NK-92 (cell line): Measurements from ENCODE around the gene SLC5A10.
"Not testable (repeated sequence)": the region's sequence is repeated elsewhere in the genome, so short reads cannot be mapped to it uniquely, and the experiment has no call there.

Experiments
- DNase-seq: peaks from one replicate; lab custom pipeline; 2025; ENCODE audit not compliant: unreplicated experiment; lab: John Stamatoyannopoulos, UW

Gene SLC5A10

GRCh38 chr17:19017401-19017800 lies 65.4 kb downstream of the SLC5A10 start:
- DNase-seq = no peak

DNA sequence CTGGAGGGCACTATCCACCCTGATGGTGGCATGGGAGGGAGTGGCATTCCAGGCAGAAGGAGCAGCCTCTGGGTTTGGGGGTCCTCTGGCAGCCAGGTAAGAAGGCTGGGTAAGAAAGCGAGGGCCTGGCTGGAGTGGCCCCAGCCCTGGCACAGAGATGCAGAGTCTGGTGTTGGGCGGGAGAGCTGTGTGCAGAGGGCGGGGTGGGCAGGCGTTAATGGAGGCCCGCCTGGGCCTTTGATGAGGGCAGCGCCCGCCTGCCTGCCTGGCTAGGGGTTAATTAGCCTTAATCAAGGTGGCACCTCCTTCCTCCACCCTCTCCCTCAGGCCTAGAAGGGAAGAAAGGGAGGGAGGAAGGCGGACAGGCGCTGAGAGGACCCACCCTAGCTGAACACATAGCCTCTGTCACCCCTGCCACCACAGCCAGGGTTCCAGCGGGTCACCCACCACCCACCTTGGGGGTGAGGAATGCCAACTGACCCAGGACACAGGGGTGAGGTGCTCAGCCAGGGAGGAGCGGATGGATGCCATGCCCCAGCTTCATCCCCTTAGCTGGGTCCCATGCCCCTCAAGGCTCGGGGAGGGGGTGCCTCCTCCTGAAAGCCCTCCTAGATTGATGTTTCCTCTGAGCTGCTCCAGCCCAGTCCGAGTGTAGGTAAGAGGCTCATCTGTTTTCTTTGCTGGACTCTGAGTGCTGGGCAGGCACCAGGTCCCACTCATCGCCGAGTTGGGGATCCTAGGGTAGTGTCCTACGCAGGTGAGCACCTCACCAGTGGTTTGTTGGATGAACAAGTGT lies 66.0 kb downstream of the SLC5A10 start:
- DNase-seq = no peak

DNA sequence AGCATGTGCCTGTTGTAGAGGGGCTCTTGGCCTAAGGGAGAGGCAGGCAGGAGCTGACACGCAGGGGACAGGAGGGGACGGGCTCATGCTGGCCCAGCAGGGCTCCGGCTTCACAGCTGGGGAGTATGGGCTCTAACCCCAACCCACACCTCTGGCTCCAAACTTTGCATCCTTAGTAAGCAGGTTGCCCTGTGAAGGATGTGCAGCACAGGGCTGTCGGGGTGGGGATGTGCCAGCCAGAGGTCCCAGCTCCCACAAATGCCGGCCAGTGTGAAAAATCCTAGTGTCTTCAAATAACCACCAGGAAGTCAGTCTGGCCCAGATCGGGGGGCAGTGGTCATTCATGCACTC lies 66.6 kb downstream of the SLC5A10 start:
- no peak for DNase-seq

GRCh38 chr17:19019041-19019941 lies 67.3 kb downstream of the SLC5A10 start:
- no peak for DNase-seq

DNA sequence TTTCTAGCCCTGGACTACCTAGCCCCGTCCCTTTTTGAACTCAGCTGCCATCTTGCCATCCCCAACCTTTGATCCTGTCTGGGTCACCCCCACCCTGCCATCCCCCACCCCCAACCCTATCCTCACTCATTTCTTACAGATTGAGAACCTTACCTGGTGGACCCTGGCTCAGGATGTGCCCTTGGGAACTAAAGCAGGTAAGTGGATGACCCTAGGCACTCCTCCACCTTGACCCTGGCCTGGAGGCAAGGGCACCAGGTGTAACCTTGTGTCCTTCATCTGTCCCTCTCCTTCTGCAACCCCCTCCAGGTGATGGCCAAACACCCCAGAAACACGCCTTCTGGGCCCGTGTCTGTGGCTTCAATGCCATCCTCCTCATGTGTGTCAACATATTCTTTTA lies 68.1 kb downstream of the SLC5A10 start:
- no peak for DNase-seq

GRCh38 chr17:19021011-19021621 lies 69.2 kb downstream of the SLC5A10 start:
- DNase-seq = not testable (repeated sequence)

- DNase-seq = no peak
Observed at GRCh38 chr17:19021622-19022083, 69.7 kb downstream of the SLC5A10 start.

- no peak for DNase-seq
Observed at GRCh38 chr17:19022128-19022527, 70.2 kb downstream of the SLC5A10 start.

- DNase-seq = no peak
Observed at GRCh38 chr17:19022747-19023146, 70.8 kb downstream of the SLC5A10 start.

GRCh38 chr17:19023209-19023999 lies 71.4 kb downstream of the SLC5A10 start:
- DNase-seq = no peak

DNA sequence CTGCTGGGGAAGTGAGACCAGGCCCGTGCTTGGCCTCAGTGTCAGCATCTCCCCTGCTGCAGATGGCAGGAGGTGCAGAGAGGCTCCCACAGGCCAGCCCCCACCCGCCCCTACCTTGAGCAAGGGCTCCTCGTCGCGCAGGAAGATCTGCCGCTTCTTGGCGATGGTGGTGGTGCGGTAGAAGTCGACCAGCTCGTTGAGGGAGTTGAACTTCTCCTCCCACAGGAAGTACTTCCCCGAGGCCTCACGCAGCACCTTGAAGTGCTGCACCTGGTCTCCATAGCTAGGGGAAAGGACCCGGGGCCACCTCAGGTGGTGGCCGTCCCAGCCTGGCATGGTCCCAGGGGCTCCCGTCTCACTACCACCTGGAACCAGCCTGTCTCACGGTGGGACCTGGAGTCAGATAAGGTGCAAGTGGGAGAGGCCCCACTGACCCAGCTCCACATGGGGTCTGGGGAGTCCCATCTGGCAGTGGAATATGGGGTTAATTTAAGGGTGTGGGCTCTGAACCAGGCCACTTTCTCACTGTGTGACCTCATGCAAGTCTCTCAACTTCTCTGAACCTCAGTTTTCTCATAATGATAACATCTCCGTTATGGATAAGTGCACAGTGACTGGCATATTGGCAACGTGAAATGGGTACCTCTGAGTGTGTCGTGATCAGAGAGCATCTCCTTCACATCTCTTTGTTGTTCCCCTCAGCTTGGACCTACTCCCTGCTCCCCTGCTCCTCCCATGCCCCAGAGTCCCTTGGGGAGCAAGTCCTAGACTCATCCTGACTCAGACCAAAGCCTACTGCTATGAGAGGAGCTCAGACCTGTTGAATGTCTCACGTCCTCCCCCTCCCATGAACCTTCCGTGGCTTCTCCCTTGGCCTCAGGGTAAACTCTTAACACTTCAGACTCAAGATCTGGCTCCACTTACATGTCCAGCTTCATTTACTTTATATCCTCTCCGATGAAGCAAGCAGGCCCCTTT lies 72.4 kb downstream of the SLC5A10 start:
- no peak for DNase-seq

GRCh38 chr17:19028671-19029070 lies 76.7 kb downstream of the SLC5A10 start:
- DNase-seq = not testable (repeated sequence)

- not testable (repeated sequence) for DNase-seq
Observed at GRCh38 chr17:19029740-19030139, 77.8 kb downstream of the SLC5A10 start.

- DNase-seq = not testable (repeated sequence)
Observed at GRCh38 chr17:19030771-19031449, 78.9 kb downstream of the SLC5A10 start.

- DNase-seq = not testable (repeated sequence)
Observed at GRCh38 chr17:19031729-19032128, 79.8 kb downstream of the SLC5A10 start.

DNA sequence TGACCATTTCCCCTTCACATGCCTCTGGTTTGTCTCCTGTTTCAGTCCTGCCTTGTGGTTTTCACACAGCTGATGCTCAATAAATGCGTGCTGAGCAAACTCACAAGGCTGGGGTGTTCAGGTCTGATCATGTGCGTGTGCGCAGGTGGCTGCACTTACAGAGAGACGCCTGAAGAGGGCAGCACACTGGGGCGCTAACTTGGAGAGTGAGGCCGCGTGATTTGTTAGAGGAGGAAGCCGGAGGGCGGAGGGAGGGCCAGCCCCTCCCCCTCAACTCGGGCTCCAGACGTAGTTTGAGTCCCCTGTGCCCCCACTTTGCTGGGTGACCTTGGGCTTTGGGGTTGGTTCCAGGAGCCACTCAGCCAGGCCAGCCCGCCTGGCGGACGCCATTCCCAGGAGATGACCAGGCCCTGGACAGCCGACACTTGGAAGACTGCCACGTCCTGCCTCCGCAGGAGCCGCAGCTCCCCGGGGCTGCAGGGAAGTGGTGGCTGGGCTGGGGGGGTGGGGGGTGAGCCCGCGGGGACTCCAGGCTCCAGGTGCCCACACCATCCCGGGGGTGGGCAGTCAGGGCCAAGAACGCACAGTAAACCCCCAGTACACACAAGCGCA lies 80.5 kb downstream of the SLC5A10 start:
- not testable (repeated sequence) for DNase-seq

GRCh38 chr17:19036186-19036585 lies 84.2 kb downstream of the SLC5A10 start:
- DNase-seq = not testable (repeated sequence)

GRCh38 chr17:19037547-19037946 lies 85.6 kb downstream of the SLC5A10 start:
- not testable (repeated sequence) for DNase-seq
